Keratinocyte (primary cell): Measurements from ENCODE around the gene NAALADL2. TPM values are rescaled to one million over a fixed set of nuclear protein-coding genes. Genes with fewer than 3 reads are reported as not detected.

Experiments used
- DNase-seq: peaks from one replicate; pipeline ENCODE4 v3.0.0-alpha.2; 2011; ENCODE audit warnings: low read depth, missing footprints, low spot score
- FAIRE-seq: peaks from 2 replicates; lab custom pipeline; 2011; peaks lifted over from hg19 to GRCh38; lab: Jason Lieb, UNC
- H2AFZ ChIP-seq: 2 replicates; pipeline ENCODE4 v1.6.0; 2012; ENCODE audit warnings: low read length, control low read depth, inconsistent platforms; ENCODE audit not compliant: control insufficient read depth
- H3K27ac ChIP-seq: 2 replicates; pipeline ENCODE4 v1.5.1; 2011; ENCODE audit warnings: low read length; ENCODE audit not compliant: control insufficient read depth, insufficient read depth
- H3K27me3 ChIP-seq: 3 replicates; pipeline ENCODE4 v1.6.0; 2011; ENCODE audit warnings: low read length; ENCODE audit not compliant: control insufficient read depth, insufficient read depth; ENCODE audit errors: extremely low read depth
- H3K36me3 ChIP-seq, 2 experiments: 2 replicates in 1 of 2; 3 replicates in 1 of 2; pipeline ENCODE4 v1.5.1; 2011; ENCODE audit warnings: low read length in 2 of 2, mild to moderate bottlenecking in 1 of 2; ENCODE audit not compliant: control insufficient read depth in 2 of 2, insufficient read depth in 2 of 2; ENCODE audit errors: extremely low read depth in 1 of 2
- H3K4me1 ChIP-seq: 3 replicates; pipeline ENCODE4 v1.5.1; 2011; ENCODE audit warnings: low read length; ENCODE audit not compliant: control insufficient read depth, insufficient read depth; ENCODE audit errors: extremely low read depth
- H3K4me2 ChIP-seq: 3 replicates; pipeline ENCODE4 v1.6.0; 2011; ENCODE audit warnings: low read depth, low read length; ENCODE audit not compliant: control insufficient read depth, insufficient read depth; ENCODE audit errors: extremely low read depth
- H3K4me3 ChIP-seq, 3 experiments: fragments of 200-600 bp in 1 of 3; sonication (generic) in 1 of 3; 2 replicates in 2 of 3; 3 replicates in 1 of 3; pipeline ENCODE4 v1.5.1; 2011 to 2016; ENCODE audit warnings: low read length in 3 of 3, mild to moderate bottlenecking in 3 of 3, control low read depth in 2 of 3, inconsistent platforms in 1 of 3, low read depth in 1 of 3, mixed read lengths in 1 of 3, mixed run types in 1 of 3, moderate library complexity in 1 of 3; ENCODE audit not compliant: control insufficient read depth in 2 of 3, insufficient read depth in 2 of 3; ENCODE audit errors: extremely low read depth in 1 of 3
- H3K79me2 ChIP-seq: 2 replicates; pipeline ENCODE4 v1.6.0; 2012; ENCODE audit warnings: low read length; ENCODE audit not compliant: control insufficient read depth, insufficient read depth
- H3K9ac ChIP-seq: 3 replicates; pipeline ENCODE4 v1.6.0; 2011; ENCODE audit warnings: low read length; ENCODE audit not compliant: control insufficient read depth, insufficient read depth; ENCODE audit errors: extremely low read depth
- H3K9me1 ChIP-seq: 3 replicates; pipeline ENCODE4 v1.6.0; 2011; ENCODE audit warnings: low read length; ENCODE audit not compliant: control insufficient read depth, insufficient read depth; ENCODE audit errors: extremely low read depth
- H3K9me3 ChIP-seq: 2 replicates; pipeline ENCODE4 v1.5.1; 2012; ENCODE audit warnings: low read depth, low read length; ENCODE audit not compliant: control insufficient read depth
- H4K20me1 ChIP-seq: 3 replicates; pipeline ENCODE4 v1.6.0; 2011; ENCODE audit warnings: low read length; ENCODE audit not compliant: control insufficient read depth, insufficient read depth; ENCODE audit errors: extremely low read depth
- CTCF ChIP-seq, 3 experiments: IDR thresholded peaks in 1 of 3; conservative IDR thresholded peaks in 1 of 3; optimal IDR thresholded peaks in 1 of 3; 2 replicates in 2 of 3; 3 replicates in 1 of 3; pipeline versions ENCODE3 to v1.5.1; 2011; ENCODE audit warnings: low read length in 3 of 3, mild to moderate bottlenecking in 3 of 3, moderate library complexity in 2 of 3, control low read depth in 1 of 3, inconsistent platforms in 1 of 3; ENCODE audit not compliant: insufficient read depth in 2 of 3; ENCODE audit errors: extremely low read depth in 1 of 3
- EZH2 ChIP-seq: IDR thresholded peaks from one replicate; pipeline ENCODE4 v1.6.1; 2012; ENCODE audit warnings: inconsistent platforms, mild to moderate bottlenecking, low read length, moderate library complexity
- dilution Hi-C: fragments of 300-500 bp; cut with MboI; formaldehyde crosslinking; loops from one replicate; pipeline ENCODE4 v1.7.0; 2020; ENCODE audit warnings: low sequenced_read_pairs; ENCODE audit not compliant: extremely low pct_ligation_motif_present
- polyA plus RNA-seq, 5 experiments: library from polyadenylated mRNA; depleted of rRNA in 3 of 5; stranded (reverse) in 3 of 5; stranded (forward) in 1 of 5; unstranded in 1 of 5; fragments of >200 nt; gene quantifications; 1 replicate in 1 of 5; 2 replicates in 3 of 5; 3 replicates in 1 of 5; pipeline versions ENCODE4 v1.2.1 to v1.2.3, GENCODE V29; 2011 to 2012; ENCODE audit warnings: missing spikeins in 2 of 5, low read depth in 1 of 5, low replicate concordance in 1 of 5

NAALADL2 gene
- polyA plus RNA-seq, 1 donor (not counting 4 experiments of a cell fraction or from before 2014, with no cell fraction given) = 0.75 TPM

GRCh38 chr3:174938102-174938501 is 79.0 kb downstream of the NAALADL2 start:
- no peak overlapping the region for H3K4me2 ChIP-seq
- dilution Hi-C loops = no loop called here

GRCh38 chr3:174940151-174940550 is 81.0 kb downstream of the NAALADL2 start:
- no peak overlapping the region for H2AFZ ChIP-seq
- no peak for DNase-seq
- H3K27ac ChIP-seq = no peak overlapping the region
- no peaks in the 10 kb centered on the region for H4K20me1 ChIP-seq
- no peaks in the 10 kb centered on the region for H3K36me3 ChIP-seq
- no peak overlapping the region for H3K9ac ChIP-seq
- no peaks in the 10 kb centered on the region for H3K27me3 ChIP-seq
- no peaks in the 10 kb centered on the region for H3K9me1 ChIP-seq
- H3K4me1 ChIP-seq = no peaks in the 10 kb centered on the region
- FAIRE-seq = no peak
- H3K9me3 ChIP-seq = no peaks in the 10 kb centered on the region
- H3K4me2 ChIP-seq = no peak overlapping the region
- TF ChIP-seq CTCF (optimal IDR thresholded peaks at IDR 0.05 in 1 of 3, IDR thresholded peaks at IDR 0.05 in 1 of 3, conservative IDR thresholded peaks at IDR 0.05 in 1 of 3; ENCODE audit: extremely low read depth in 1 of 3, insufficient read depth in 2 of 3, low read length in 3 of 3) (no peak), EZH2 (no peak)
- dilution Hi-C loops = no loop called here
- no peaks in the 10 kb centered on the region for H3K79me2 ChIP-seq
- H3K4me3 ChIP-seq = no peak overlapping the region

More at GRCh38 chr3:174938102-174938501, 79.0 kb downstream of the NAALADL2 start:
- no peaks in the 10 kb centered on the region for H4K20me1 ChIP-seq
- H3K9me1 ChIP-seq = no peaks in the 10 kb centered on the region
- H3K4me3 ChIP-seq = no peak overlapping the region
- H3K9me3 ChIP-seq = no peaks in the 10 kb centered on the region
- TF ChIP-seq EZH2 (no peak), CTCF (optimal IDR thresholded peaks at IDR 0.05 in 1 of 3, IDR thresholded peaks at IDR 0.05 in 1 of 3, conservative IDR thresholded peaks at IDR 0.05 in 1 of 3; ENCODE audit: extremely low read depth in 1 of 3, insufficient read depth in 2 of 3, low read length in 3 of 3) (no peak)
- no peaks in the 10 kb centered on the region for H3K4me1 ChIP-seq
- FAIRE-seq (no peak), DNase-seq (no peak)
- H3K79me2 ChIP-seq = no peaks in the 10 kb centered on the region
- no peaks in the 10 kb centered on the region for H3K36me3 ChIP-seq
- no peak overlapping the region for H3K9ac ChIP-seq
- no peaks in the 10 kb centered on the region for H3K27me3 ChIP-seq
- no peak overlapping the region for H2AFZ ChIP-seq
- H3K27ac ChIP-seq = no peak overlapping the region
